HepG2 (cell line): ENCODE measurements around the gene PCGF3. TPM values are rescaled to one million over a fixed set of nuclear protein-coding genes. Genes with fewer than 3 reads are reported as not detected.
"Not testable (repeated sequence)": the region's sequence is repeated elsewhere in the genome, so short reads cannot be mapped to it uniquely, and the experiment has no call there.

Source experiments
- ATAC-seq: fragments of 200-7000 bp; cut with Tn5 transposase; 3 replicates; pipeline ENCODE4 v1.9.1; 2020; ENCODE audit warnings: mild to moderate bottlenecking, moderate library complexity
- BruUV-seq: library from RNA; stranded (reverse); fragments of 400-500 nt; replicated peaks from 2 replicates; lab custom pipeline; 2021; lab: Mats Ljungman, UMichigan
- CTCF ChIA-PET: fragments of 300-600 bp; formaldehyde crosslinking; extraction: SDS; loops from one replicate; lab custom pipeline; 2021; ENCODE audit warnings: low total read pairs, inconsistent platforms, low intra/inter-chr PET ratio; lab: Yijun Ruan, JAX
- POLR2A ChIA-PET: fragments of 350-600 bp; sonication (Branson Sonifier 250); formaldehyde crosslinking; loops from one replicate; lab custom pipeline; 2020; ENCODE audit warnings: antibody characterized with exemption, inconsistent platforms; lab: Yijun Ruan, JAX
- DNase-seq: peaks from one replicate; pipeline ENCODE4 v3.0.0-alpha.2; 2015; ENCODE audit warnings: low spot score
- FAIRE-seq: peaks from 3 replicates; lab custom pipeline; 2011; peaks lifted over from hg19 to GRCh38; lab: Jason Lieb, UNC
- H2AFZ ChIP-seq: one replicate; pipeline ENCODE4 v1.6.1; 2011; ENCODE audit warnings: low read length, inconsistent platforms
- H3K27ac ChIP-seq: fragments of 300-600 bp; 3 replicates; pipeline ENCODE4 v1.8.0; 2011; ENCODE audit warnings: mixed run types, mild to moderate bottlenecking, mixed read lengths, low read length, inconsistent platforms; ENCODE audit not compliant: insufficient read depth; ENCODE audit errors: extremely low read length
- H3K27me3 ChIP-seq, 2 experiments: fragments of 200-600 bp in 1 of 2; 2 replicates in 1 of 2; 3 replicates in 1 of 2; pipeline versions ENCODE4 v1.6.0 to v1.8.0; 2011; ENCODE audit warnings: low read length in 2 of 2, mild to moderate bottlenecking in 2 of 2, moderate library complexity in 2 of 2, inconsistent platforms in 1 of 2; ENCODE audit not compliant: insufficient read depth in 2 of 2, control insufficient read depth in 1 of 2
- H3K36me3 ChIP-seq, 2 experiments: fragments of 200-600 bp in 1 of 2; replicated peaks in 1 of 2; 2 replicates in 1 of 2; 3 replicates in 1 of 2; pipeline versions ENCODE4 v1.5.1 to v1.8.0; 2011; ENCODE audit warnings: low read length in 2 of 2, inconsistent platforms in 1 of 2; ENCODE audit not compliant: insufficient read depth in 2 of 2, control insufficient read depth in 1 of 2
- H3K4me1 ChIP-seq: 2 replicates; pipeline ENCODE4 v1.5.1; 2012; ENCODE audit warnings: low read length, inconsistent platforms; ENCODE audit not compliant: insufficient read depth
- H3K4me2 ChIP-seq: 2 replicates; pipeline ENCODE4 v1.6.0; 2011; ENCODE audit warnings: low read depth, low read length, inconsistent platforms
- H3K4me3 ChIP-seq, 3 experiments: fragments of 200-600 bp in 1 of 3; sonication (generic), shearing (Covaris generic) in 1 of 3; replicated peaks in 1 of 3; 2 replicates each; pipeline ENCODE4 v1.5.1; 2011 to 2016; ENCODE audit warnings: low read length in 3 of 3, inconsistent platforms in 2 of 3, low read depth in 2 of 3, mild to moderate bottlenecking in 2 of 3, control low read depth in 1 of 3, mixed read lengths in 1 of 3; ENCODE audit not compliant: insufficient read depth in 1 of 3
- H3K79me2 ChIP-seq: one replicate; pipeline ENCODE4 v1.6.1; 2011; ENCODE audit warnings: low read length, inconsistent platforms; ENCODE audit not compliant: insufficient read depth
- H3K9ac ChIP-seq: 2 replicates; pipeline ENCODE4 v1.6.0; 2011; ENCODE audit warnings: mild to moderate bottlenecking, low read depth, low read length, inconsistent platforms; ENCODE audit not compliant: insufficient read depth
- H3K9me3 ChIP-seq: 2 replicates; pipeline ENCODE4 v1.5.1; 2012; ENCODE audit warnings: mild to moderate bottlenecking, low read length
- H4K20me1 ChIP-seq: 2 replicates; pipeline ENCODE4 v1.6.0; 2011; ENCODE audit warnings: inconsistent platforms, mild to moderate bottlenecking, low read length, moderate library complexity; ENCODE audit not compliant: insufficient read depth
- FOSL1 ChIP-seq: sonication (generic); formaldehyde crosslinking; IDR thresholded peaks from 2 replicates; pipeline ENCODE4 v1.9.0; 2021; ENCODE audit warnings: missing genetic modification reagents, borderline replicate concordance
- GPN1 ChIP-seq: sonication (generic); formaldehyde crosslinking; IDR thresholded peaks from 2 replicates; pipeline ENCODE4 v1.5.1; 2020; ENCODE audit warnings: missing genetic modification reagents, borderline replicate concordance
- MXI1 ChIP-seq: IDR thresholded peaks from 3 replicates; pipeline ENCODE4 v1.6.1; 2012; ENCODE audit warnings: low read depth, low read length, inconsistent platforms, borderline replicate concordance
- POLR2A ChIP-seq, 2 experiments: IDR thresholded peaks; 2 replicates each; pipeline ENCODE4 v1.6.1; 2011; ENCODE audit warnings: low read depth in 2 of 2, low read length in 2 of 2, mild to moderate bottlenecking in 1 of 2, moderate library complexity in 1 of 2; ENCODE audit not compliant: insufficient read depth in 1 of 2
- ZNF512B ChIP-seq: sonication (generic); formaldehyde crosslinking; IDR thresholded peaks from 2 replicates; pipeline ENCODE4 v1.5.1; 2020; ENCODE audit warnings: missing genetic modification reagents, mild to moderate bottlenecking, borderline replicate concordance
- WGBS: methylation state at CpG from one replicate; pipeline ENCODE4 v1.1.6; 2017; ENCODE audit warnings: low lambda C conversion rate; 5-methylcytosine and 5-hydroxymethylcytosine counted together
- in situ Hi-C: cut with HindIII; loops from 2 replicates; pipeline ENCODE4 v1.10.0; 2017; ENCODE audit warnings: low pct_unique_long_range_greater_than_20kb; ENCODE audit not compliant: extremely low pct_ligation_motif_present
- intact Hi-C: fragments of 100-400 bp; cut with micrococcal nuclease; formaldehyde crosslinking; loops from one replicate; pipeline ENCODE4 v1.10.0; 2022; ENCODE audit not compliant: unreplicated experiment
- polyA plus RNA-seq, 8 experiments: library from polyadenylated mRNA; depleted of rRNA in 3 of 8; stranded (reverse) in 7 of 8; unstranded in 1 of 8; fragments of >200 nt; fragmentation: Illumina TruSeq in 4 of 8; extraction: Trizol in 4 of 8; gene quantifications; 2 replicates each; pipeline versions ENCODE4 v1.2.1 to v1.2.3, GENCODE V29; 2011 to 2016; ENCODE audit warnings: low read depth in 4 of 8, missing spikeins in 1 of 8, mixed read lengths in 1 of 8; ENCODE audit not compliant: insufficient read depth in 1 of 8
- total RNA-seq, 5 experiments: library from RNA; depleted of rRNA; stranded (reverse); fragments of >200 nt; fragmentation: Illumina TruSeq; extraction: Trizol; gene quantifications; 2 replicates each; pipeline ENCODE4 v1.2.3, GENCODE V29; 2016; ENCODE audit warnings: low read depth in 1 of 5
- TF ChIP-seq, protein P1 (sequence below): IDR thresholded peaks from 2 replicates; pipeline ENCODE4 v1.6.1; 2016; ENCODE audit warnings: missing biosample characterization, missing genetic modification reagents, low read depth
- TF ChIP-seq, protein P2 (sequence below): sonication (generic); formaldehyde crosslinking; IDR thresholded peaks from 2 replicates; pipeline ENCODE4 v1.4.0; 2020; ENCODE audit warnings: missing genetic modification reagents, borderline replicate concordance

PCGF3 gene
- total and polyA plus RNA-seq, 2 of the 13 experiments (the other 11 are each of a cell fraction or from before 2014, with no cell fraction given), result 28.6 to 66.2 TPM

- CTCF ChIA-PET, intact Hi-C loops, H3K79me2 ChIP-seq, H3K9ac ChIP-seq, H3K4me2 ChIP-seq, H4K20me1 ChIP-seq, POLR2A ChIA-PET, H3K27ac ChIP-seq, H3K36me3 ChIP-seq, ATAC-seq, FAIRE-seq, DNase-seq, H3K4me3 ChIP-seq, BruUV-seq, H3K9me3 ChIP-seq, H2AFZ ChIP-seq, in situ Hi-C loops: not testable (repeated sequence)
- Histone ChIP-seq H3K27me3 (peaks cover 2 to 32% of the 10 kb centered on the region in 2 experiments; a peak in 3 of 5 replicates), H3K4me1 (peaks cover 42% of the 10 kb centered on the region)
- 54% methylated on average over 12 of the region's 12 CpGs for WGBS
Measured at GRCh38 chr4:694341-694940, 11.2 kb upstream of the PCGF3 start.

GRCh38 chr4:699816-700580 is 5.6 kb upstream of the PCGF3 start:
- BruUV-seq, result no TSS peak
- Histone ChIP-seq H3K9me3 (no peaks in the 10 kb centered on the region), H3K4me3 (peak overlapping the region in 2 of 3 experiments; percentile 31 to 50; a peak in 3 of 6 replicates), H3K9ac (peak overlapping the region; percentile 29; the same call in 1 of the 2 replicates), H3K36me3 (no peaks in the 10 kb centered on the region), H3K27me3 (peaks cover 3 to 23% of the 10 kb centered on the region in 2 experiments; a peak in 2 of 5 replicates), H3K4me1 (peaks cover 41% of the 10 kb centered on the region), H4K20me1 (no peaks in the 10 kb centered on the region), H3K27ac (no peak overlapping the region), H3K79me2 (no peaks in the 10 kb centered on the region), H2AFZ (peak overlapping the region; percentile 93), H3K4me2 (peak overlapping the region; percentile 72)
- intact Hi-C loops, result no loop called here
- TF ChIP-seq POLR2A (IDR thresholded peaks at IDR 0.05; ENCODE audit: insufficient read depth in 1 of 2, low read depth in 2 of 2, low read length in 2 of 2) (no peak), ZNF512B (CRISPR knock-in tag) (no peak), FOSL1 (no peak), MXI1 (no peak), GPN1 (CRISPR knock-in tag) (no peak)
- TF ChIP-seq, protein P1, sequence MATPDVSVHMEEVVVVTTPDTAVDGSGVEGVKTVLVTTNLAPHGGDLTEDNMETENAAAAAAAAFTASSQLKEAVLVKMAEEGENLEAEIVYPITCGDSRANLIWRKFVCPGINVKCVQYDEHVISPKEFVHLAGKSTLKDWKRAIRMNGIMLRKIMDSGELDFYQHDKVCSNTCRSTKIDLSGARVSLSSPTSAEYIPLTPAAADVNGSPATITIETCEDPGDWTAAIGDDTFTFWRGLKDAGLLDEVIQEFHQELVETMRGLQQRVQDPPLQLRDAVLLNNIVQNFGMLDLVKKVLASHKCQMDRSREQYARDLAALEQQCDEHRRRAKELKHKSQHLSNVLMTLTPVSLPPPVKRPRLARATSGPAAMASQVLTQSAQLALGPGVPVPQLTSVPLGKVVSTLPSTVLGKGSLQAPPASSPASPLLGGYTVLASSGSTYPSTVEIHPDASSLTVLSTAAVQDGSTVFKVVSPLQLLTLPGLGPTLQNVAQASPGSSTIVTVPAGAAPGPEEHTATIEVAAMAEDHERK (CRISPR knock-in tag), result no peak
- TF ChIP-seq, protein P2, sequence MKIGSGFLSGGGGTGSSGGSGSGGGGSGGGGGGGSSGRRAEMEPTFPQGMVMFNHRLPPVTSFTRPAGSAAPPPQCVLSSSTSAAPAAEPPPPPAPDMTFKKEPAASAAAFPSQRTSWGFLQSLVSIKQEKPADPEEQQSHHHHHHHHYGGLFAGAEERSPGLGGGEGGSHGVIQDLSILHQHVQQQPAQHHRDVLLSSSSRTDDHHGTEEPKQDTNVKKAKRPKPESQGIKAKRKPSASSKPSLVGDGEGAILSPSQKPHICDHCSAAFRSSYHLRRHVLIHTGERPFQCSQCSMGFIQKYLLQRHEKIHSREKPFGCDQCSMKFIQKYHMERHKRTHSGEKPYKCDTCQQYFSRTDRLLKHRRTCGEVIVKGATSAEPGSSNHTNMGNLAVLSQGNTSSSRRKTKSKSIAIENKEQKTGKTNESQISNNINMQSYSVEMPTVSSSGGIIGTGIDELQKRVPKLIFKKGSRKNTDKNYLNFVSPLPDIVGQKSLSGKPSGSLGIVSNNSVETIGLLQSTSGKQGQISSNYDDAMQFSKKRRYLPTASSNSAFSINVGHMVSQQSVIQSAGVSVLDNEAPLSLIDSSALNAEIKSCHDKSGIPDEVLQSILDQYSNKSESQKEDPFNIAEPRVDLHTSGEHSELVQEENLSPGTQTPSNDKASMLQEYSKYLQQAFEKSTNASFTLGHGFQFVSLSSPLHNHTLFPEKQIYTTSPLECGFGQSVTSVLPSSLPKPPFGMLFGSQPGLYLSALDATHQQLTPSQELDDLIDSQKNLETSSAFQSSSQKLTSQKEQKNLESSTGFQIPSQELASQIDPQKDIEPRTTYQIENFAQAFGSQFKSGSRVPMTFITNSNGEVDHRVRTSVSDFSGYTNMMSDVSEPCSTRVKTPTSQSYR (CRISPR knock-in tag), result no peak
- in situ Hi-C loops, result no loop called here
- ChIA-PET POLR2A (interaction anchor here (1.1 to 1.6 kb wide), 3 partner anchors 13 to 22 kb away, joined by 3 to 15 read pairs (median 4); no protein-coding TSS in a partner anchor), CTCF (interaction anchor here (2.7 kb wide), 1 partner anchor 16 kb away, joined by 7 read pairs; no protein-coding TSS in a partner anchor)
- 47% methylated on average over 21 of the region's 27 CpGs for WGBS
- ATAC-seq (no peak), FAIRE-seq (no peak), DNase-seq (no peak)
